Measurements from ENCODE around the gene DAO. TPM values are rescaled to one million over a fixed set of nuclear protein-coding genes. Genes with fewer than 3 reads are reported as not detected.

The DAO gene
- total RNA-seq, 2 donors from 2014 or later, result not detected

GRCh38 chr12:108832730-108833354 lies 47.0 kb upstream of the DAO start:
- no peak for DNase-seq
- 79 to 90% methylated on average over 6 to 10 of the region's 10 CpGs for WGBS, 2 experiments (ENCODE audit: insufficient coverage in 1 of 2, insufficient read length in 1 of 2)
- Histone ChIP-seq H3K9me3 (ENCODE audit: control insufficient read depth, low read length) (no peaks in the 10 kb centered on the region), H3K36me3 (ENCODE audit: control insufficient read depth, insufficient read depth, low read length) (peaks cover 53% of the 10 kb centered on the region), H3K27me3 (ENCODE audit: control insufficient read depth, insufficient read depth, low read length, poor library complexity, severe bottlenecking) (no peaks in the 10 kb centered on the region), H3K4me3 (ENCODE audit: low read length) (no peak overlapping the region), H3K9ac (ENCODE audit: extremely low read depth, low read length, poor library complexity, severe bottlenecking) (peak overlapping the region; percentile 35), H3K4me1 (ENCODE audit: control insufficient read depth, insufficient read depth, low read length) (no peaks in the 10 kb centered on the region), H3K27ac (ENCODE audit: low read depth, low read length) (peak overlapping the region; percentile 88)
- Mint-ChIP-seq H3K27me3 (ENCODE audit: insufficient read depth) (no peaks in the 10 kb centered on the region), H3K27ac (peak overlapping the region; percentile 89), H3K4me3 (no peak overlapping the region), H3K9me3 (no peaks in the 10 kb centered on the region), H3K4me1 (no peaks in the 10 kb centered on the region), H3K36me3 (ENCODE audit: low read depth) (peaks cover 44% of the 10 kb centered on the region)
- TF ChIP-seq CTCF (conservative IDR thresholded peaks at IDR 0.05), result no peak

GRCh38 chr12:108833355-108833733 lies 46.5 kb upstream of the DAO start:
- Histone ChIP-seq H3K9ac (ENCODE audit: extremely low read depth, low read length, poor library complexity, severe bottlenecking) (peak overlapping the region; percentile 35), H3K27ac (ENCODE audit: low read depth, low read length) (peak overlapping the region; percentile 88)
- DNase-seq, result peak; percentile 93

GRCh38 chr12:108833757-108834472 lies 46.0 kb upstream of the DAO start:
- H3K27ac ChIP-seq (ENCODE audit: low read depth, low read length), result peak overlapping the region; percentile 88
- Mint-ChIP-seq H3K27ac (no peak overlapping the region), H3K36me3 (ENCODE audit: low read depth) (peaks cover 49% of the 10 kb centered on the region), H3K27me3 (ENCODE audit: insufficient read depth) (no peaks in the 10 kb centered on the region), H3K4me1 (peaks cover 7% of the 10 kb centered on the region), H3K4me3 (no peak overlapping the region), H3K9me3 (no peaks in the 10 kb centered on the region)
- no peaks in the 10 kb centered on the region for H3K4me1 ChIP-seq (ENCODE audit: control insufficient read depth, insufficient read depth, low read length)
- no peaks in the 10 kb centered on the region for H3K9me3 ChIP-seq (ENCODE audit: control insufficient read depth, low read length)
- no peak overlapping the region for H3K9ac ChIP-seq (ENCODE audit: extremely low read depth, low read length, poor library complexity, severe bottlenecking)
- 95 to 97% methylated on average over 11 to 12 of the region's 12 CpGs for WGBS, 2 experiments (ENCODE audit: insufficient coverage in 1 of 2, insufficient read length in 1 of 2)
- H3K27me3 ChIP-seq (ENCODE audit: control insufficient read depth, insufficient read depth, low read length, poor library complexity, severe bottlenecking), result no peaks in the 10 kb centered on the region
- no peak for TF ChIP-seq CTCF (conservative IDR thresholded peaks at IDR 0.05)
- H3K36me3 ChIP-seq (ENCODE audit: control insufficient read depth, insufficient read depth, low read length), result peaks cover 63% of the 10 kb centered on the region
- H3K4me3 ChIP-seq (ENCODE audit: low read length), result no peak overlapping the region
- no peak for DNase-seq

More at GRCh38 chr12:108833355-108833733, 46.5 kb upstream of the DAO start:
- H3K27me3 Mint-ChIP-seq (ENCODE audit: insufficient read depth), result no peaks in the 10 kb centered on the region
- no peaks in the 10 kb centered on the region for H3K9me3 ChIP-seq (ENCODE audit: control insufficient read depth, low read length)
- H3K4me1 ChIP-seq (ENCODE audit: control insufficient read depth, insufficient read depth, low read length), result no peaks in the 10 kb centered on the region
- 65 to 74% methylated on average over 7 to 9 of the region's 9 CpGs for WGBS, 2 experiments (ENCODE audit: insufficient coverage in 1 of 2, insufficient read length in 1 of 2)
- TF ChIP-seq CTCF (conservative IDR thresholded peaks at IDR 0.05), result no peak
- no peak overlapping the region for H3K4me3 Mint-ChIP-seq
- H3K27ac Mint-ChIP-seq, result peak overlapping the region; percentile 89
- H3K27me3 ChIP-seq (ENCODE audit: control insufficient read depth, insufficient read depth, low read length, poor library complexity, severe bottlenecking), result no peaks in the 10 kb centered on the region
- peaks cover 4% of the 10 kb centered on the region for H3K4me1 Mint-ChIP-seq
- peaks cover 44% of the 10 kb centered on the region for H3K36me3 Mint-ChIP-seq (ENCODE audit: low read depth)
- H3K4me3 ChIP-seq (ENCODE audit: low read length), result no peak overlapping the region
- H3K9me3 Mint-ChIP-seq, result no peaks in the 10 kb centered on the region
- peaks cover 57% of the 10 kb centered on the region for H3K36me3 ChIP-seq (ENCODE audit: control insufficient read depth, insufficient read depth, low read length)
